GM12872 (cell line): Measurements from ENCODE around the gene CALB2.

ENCODE experiments used
- TF ChIP-seq, protein P1 (sequence below): IDR thresholded peaks from 3 replicates; pipeline ENCODE4 v1.5.1; 2011; ENCODE audit warnings: low read depth, mild to moderate bottlenecking, low read length, moderate library complexity; ENCODE audit not compliant: insufficient read depth

The CALB2 gene

GRCh38 chr16:71429581-71429980, 71.1 kb downstream of the CALB2 start:
- TF ChIP-seq, protein P1, sequence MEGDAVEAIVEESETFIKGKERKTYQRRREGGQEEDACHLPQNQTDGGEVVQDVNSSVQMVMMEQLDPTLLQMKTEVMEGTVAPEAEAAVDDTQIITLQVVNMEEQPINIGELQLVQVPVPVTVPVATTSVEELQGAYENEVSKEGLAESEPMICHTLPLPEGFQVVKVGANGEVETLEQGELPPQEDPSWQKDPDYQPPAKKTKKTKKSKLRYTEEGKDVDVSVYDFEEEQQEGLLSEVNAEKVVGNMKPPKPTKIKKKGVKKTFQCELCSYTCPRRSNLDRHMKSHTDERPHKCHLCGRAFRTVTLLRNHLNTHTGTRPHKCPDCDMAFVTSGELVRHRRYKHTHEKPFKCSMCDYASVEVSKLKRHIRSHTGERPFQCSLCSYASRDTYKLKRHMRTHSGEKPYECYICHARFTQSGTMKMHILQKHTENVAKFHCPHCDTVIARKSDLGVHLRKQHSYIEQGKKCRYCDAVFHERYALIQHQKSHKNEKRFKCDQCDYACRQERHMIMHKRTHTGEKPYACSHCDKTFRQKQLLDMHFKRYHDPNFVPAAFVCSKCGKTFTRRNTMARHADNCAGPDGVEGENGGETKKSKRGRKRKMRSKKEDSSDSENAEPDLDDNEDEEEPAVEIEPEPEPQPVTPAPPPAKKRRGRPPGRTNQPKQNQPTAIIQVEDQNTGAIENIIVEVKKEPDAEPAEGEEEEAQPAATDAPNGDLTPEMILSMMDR, result no peak

GRCh38 chr16:71430744-71431143, 72.2 kb downstream of the CALB2 start:
- TF ChIP-seq, protein P1, result no peak

- TF ChIP-seq, protein P1, result no peak
These were observed 72.7 kb downstream of the CALB2 start for GRCh38 chr16:71431176-71431575.

GRCh38 chr16:71431991-71432390, 73.5 kb downstream of the CALB2 start:
- TF ChIP-seq, protein P1, result no peak

DNA sequence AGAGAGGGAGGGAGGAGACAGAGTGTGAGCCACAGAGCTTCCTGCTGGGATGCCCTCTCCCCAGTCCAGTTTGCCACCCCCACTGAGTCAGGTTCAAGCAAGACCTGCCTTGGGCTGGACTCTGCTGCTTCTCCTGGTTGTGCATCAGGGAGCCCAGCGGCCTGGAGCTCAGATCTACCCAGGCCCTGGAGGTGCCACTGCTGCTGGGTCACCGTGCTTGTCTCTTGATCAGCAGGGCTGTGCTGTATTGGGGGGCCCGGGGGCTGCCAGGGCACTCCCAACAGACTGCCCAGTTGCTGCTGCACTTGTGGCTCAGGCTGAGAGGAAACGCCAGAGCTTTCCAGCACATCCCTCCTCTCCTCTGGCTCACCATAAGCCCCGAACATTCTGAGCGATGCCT, 74.4 kb downstream of the CALB2 start:
- TF ChIP-seq, protein P1, result no peak

- TF ChIP-seq, protein P1, result no peak
These were observed 78.0 kb downstream of the CALB2 start for GRCh38 chr16:71436473-71436872.

GRCh38 chr16:71439523-71439922, 81.0 kb downstream of the CALB2 start:
- TF ChIP-seq, protein P1, result no peak
